Activated T-cell treated with anti-CD3 and anti-CD28 coated beads, Interleukin-2, amount 50 U/mL, for 1 hour (primary cell): Measurements from ENCODE around the gene SRSF3.
"Not testable (repeated sequence)": the region's sequence is repeated elsewhere in the genome, so short reads cannot be mapped to it uniquely, and the experiment has no call there.

Experiments used
- DNase-seq: peaks from one replicate; pipeline ENCODE4 v3.0.0-alpha.2; 2020

The SRSF3 gene

GRCh38 chr6:36650848-36651478, 56.8 kb downstream of the SRSF3 start:
- no peak for DNase-seq

GRCh38 chr6:36651659-36652379, 57.7 kb downstream of the SRSF3 start:
- DNase-seq: no peak

- DNase-seq: not testable (repeated sequence)
Measured at GRCh38 chr6:36654469-36654868, 60.3 kb downstream of the SRSF3 start.
